T47D (cell line): ENCODE results near the gene EFNA2.
A peak's percentile ranks its signal among the peaks of the same experiment; 100 is the strongest.
"Not testable (repeated sequence)": the region's sequence is repeated elsewhere in the genome, so short reads cannot be mapped to it uniquely, and the experiment has no call there.

Experiments
- DNase-seq, 2 experiments: peaks; one replicate each; pipeline versions ENCODE4 v3.0.0 to v3.0.0-alpha.2; 2011 to 2012; ENCODE audit warnings: low read depth in 1 of 2, low spot score in 1 of 2
- JUND ChIP-seq: IDR thresholded peaks from 2 replicates; pipeline ENCODE4 v1.6.1; 2012; ENCODE audit warnings: low read depth
- in situ Hi-C: cut with HindIII; loops from 2 replicates; pipeline ENCODE4 v1.10.0; 2016; ENCODE audit warnings: low sequenced_read_pairs, low pct_unique_long_range_greater_than_20kb

Gene EFNA2

DNA sequence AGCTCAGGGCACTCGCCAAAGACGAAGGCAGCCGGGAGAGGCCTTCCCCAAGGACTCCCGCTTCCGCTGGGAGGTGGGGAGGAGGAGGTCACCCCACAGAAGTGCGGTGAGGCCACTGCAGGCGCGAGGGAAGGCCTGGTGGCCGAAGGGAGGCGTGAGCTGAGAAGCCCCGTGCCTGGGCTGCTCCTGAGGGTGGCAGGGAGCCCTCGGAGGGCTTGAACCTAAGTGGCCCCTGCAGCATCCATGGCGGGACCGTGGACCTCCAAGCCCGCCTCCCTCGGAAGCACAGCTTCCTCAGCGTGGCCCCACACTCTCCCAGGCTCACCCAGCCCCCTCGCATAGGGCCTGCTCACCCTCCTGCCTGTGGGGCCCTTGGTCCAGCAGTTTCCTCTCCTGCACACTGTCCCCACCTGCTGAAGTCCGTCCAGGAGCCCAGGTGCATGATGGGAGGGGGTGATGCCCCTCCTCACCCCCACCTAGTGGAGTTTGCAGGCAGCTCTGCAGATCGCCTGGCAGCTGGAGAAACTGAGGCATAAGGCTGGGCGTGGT, 25.9 kb downstream of the EFNA2 start:
- DNase-seq: peak in 1 of 2 experiments; percentile 25
- in situ Hi-C loops: no loop called here
- TF ChIP-seq JUND: no peak

DNA sequence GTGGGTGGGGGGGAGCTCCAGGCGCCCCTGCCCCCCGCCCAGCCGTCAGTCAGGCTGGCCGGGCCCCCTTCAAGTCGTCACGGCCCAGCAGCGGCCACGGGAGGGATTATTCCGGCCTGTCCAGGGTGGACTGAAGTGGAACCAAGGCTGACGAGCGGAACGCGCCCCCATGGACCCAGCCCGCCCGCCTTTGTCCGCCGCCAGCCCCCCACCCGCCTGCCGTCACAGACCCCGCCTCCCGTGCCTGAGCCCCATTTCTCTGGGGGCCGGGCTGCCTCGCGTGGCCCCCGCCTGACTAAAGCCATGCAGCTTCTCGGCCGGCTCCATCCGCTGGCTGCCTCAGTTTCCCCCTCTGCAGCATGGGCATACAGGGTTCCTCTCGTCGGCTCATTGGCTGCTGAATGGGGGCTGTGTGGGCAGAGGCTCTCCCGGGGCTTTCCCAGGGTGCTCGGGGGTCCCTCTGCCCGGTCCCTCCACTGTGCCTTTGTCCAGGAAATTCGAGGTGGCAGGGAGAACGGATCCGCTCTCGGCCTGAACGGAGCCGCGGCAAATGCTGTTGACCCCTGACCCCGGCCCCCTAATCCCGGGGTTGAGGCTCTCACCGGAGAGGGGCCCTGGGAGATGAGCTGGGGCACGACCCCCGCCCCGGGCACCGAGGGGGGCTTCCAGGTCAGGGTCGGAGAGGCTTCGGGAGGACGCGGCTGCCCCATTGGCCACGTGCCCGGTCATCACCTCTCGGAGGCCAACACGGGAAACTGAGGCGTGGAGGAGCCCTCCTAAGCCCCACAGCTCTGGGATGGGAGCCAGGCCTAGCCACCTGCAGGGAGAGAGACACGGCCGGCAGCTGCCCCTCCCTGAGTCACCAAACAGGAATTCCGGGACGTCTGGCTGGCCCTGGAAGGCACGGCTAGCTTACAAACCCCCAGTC, 27.4 kb downstream of the EFNA2 start:
- DNase-seq: peak; percentile 68 to 85
- TF ChIP-seq JUND: no peak
- in situ Hi-C loops: no loop called here

- TF ChIP-seq JUND: no peak
- no peak for DNase-seq
- in situ Hi-C loops: no loop called here
Observed at GRCh38 chr19:1313695-1314613, 28.3 kb downstream of the EFNA2 start.

GRCh38 chr19:1315470-1316166, 29.9 kb downstream of the EFNA2 start:
- DNase-seq: peak; percentile 73 to 83
- no peak for TF ChIP-seq JUND
- in situ Hi-C loops: no loop called here

DNA sequence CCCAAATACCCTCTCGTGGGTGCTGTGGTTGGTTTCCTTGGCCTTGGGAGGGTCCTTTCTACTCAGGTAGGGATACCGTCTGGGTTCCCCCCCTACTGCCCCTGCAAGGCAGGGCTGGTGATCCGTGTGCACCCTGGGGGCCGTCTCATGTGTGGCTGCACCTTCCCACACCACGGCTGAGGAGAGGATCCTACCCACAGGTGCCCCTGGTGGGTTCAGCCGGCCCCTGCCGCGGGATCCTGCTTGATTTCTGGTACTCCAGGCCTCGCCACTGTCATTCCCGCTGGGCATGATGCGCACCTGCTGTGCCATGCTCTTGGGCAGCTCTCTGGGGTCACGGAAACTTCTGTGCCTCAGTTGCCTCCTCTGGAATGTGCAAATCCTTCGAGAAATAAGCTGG, 30.8 kb downstream of the EFNA2 start:
- TF ChIP-seq JUND: no peak
- no peak for DNase-seq
- in situ Hi-C loops: no loop called here

GRCh38 chr19:1317274-1318003, 31.8 kb downstream of the EFNA2 start:
- TF ChIP-seq JUND: no peak
- in situ Hi-C loops: no loop called here

DNA sequence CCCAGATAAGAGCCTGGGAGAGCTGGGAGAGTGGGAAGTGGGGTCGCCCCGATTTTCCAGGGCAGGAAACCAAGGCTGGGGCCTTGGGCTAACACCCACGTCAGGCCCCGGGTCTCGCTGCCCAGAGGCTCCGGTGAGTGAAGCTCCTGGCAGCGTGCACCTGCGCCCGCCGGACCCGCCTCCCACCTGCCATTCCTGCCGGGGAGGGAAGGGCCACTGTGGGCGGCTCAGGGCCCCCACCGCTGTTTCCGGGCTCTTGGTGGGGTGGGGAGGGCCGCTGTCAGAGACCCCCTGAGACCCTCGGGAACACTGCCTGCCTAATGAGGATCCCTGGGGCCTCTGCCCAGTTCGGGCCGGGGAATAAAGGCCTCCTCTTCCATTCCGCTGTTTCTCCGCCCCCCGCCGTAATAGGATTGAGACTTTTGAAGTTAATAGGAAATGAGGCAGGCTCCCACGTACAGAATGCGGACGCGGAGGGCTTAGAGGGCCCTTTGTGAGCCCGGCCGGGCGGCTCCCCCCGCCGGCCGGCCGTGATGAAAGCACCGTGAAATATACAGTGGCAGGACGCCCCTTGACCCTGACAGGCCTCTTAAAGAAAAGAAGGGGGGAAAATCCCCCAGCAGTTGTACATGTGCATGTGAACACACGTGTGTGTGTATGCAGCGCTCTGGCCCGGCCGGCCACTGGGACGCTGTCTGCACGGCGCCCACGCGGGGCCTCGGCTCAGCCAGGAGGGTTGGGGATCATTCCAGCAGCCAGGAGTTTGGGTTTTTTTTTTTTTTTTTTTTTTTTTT, 33.2 kb downstream of the EFNA2 start:
- in situ Hi-C loops: no loop called here
- no peak for DNase-seq
- TF ChIP-seq JUND: no peak

More at GRCh38 chr19:1317274-1318003, 31.8 kb downstream of the EFNA2 start:
- no peak for DNase-seq

DNA sequence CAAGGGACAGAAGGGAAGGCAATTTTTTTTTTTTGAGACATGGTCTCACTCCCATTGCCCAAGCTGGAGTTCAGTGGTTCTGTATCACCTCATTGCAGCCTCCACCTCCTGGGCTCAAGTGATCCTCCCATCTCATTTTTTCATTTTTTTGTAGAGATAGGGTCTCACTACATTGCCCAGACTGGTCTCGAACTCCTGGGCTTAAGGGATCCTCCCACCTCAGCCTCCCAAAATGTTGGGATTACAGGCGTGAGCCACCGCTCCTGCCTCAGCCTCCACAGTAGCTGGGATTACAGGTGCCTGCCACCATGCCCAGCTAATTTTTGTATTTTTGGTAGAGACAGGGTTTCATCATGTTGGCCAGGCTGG, 34.6 kb downstream of the EFNA2 start:
- DNase-seq, in situ Hi-C loops: not testable (repeated sequence)

GRCh38 chr19:1321539-1321938, 35.9 kb downstream of the EFNA2 start:
- in situ Hi-C loops: no loop called here
- no peak for TF ChIP-seq JUND
- no peak for DNase-seq

DNA sequence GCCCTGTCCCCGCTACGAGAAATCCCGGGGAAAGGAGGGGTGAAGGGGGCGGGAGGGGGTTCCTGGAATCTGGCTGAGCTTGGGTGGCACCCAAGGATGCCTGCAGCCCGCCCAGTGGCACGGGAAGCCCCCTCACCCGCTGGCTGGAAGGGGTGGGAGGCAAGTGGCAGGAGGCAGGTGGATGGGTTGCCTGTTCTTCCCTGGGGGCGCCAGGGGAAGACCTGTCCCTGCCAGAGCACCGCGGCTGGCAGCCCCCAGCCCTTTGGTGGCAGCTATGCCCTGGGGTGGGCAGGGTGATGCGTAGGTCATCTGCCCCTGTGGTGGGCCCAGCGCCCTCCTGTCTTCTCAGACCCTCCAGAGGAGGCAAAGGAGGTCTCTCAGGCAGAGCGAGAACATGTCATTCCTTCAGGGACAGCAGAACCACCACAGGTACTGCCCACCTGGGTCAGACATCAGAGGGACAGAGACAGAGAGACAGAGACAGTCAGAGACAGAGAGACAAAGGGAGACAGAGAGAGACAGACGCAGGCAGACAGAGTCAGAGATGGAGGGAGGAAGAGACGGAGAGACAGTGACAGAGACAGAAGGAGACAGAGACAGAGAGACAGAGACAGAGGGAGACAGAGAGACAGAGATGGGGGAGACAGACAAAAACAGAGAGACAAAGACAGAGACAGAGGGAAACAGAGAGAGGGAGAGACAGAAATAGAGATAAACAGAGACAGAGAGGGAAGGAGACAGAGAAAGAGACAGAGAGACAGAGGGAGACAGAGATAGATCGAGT, 36.7 kb downstream of the EFNA2 start:
- no peak for DNase-seq
- no peak for TF ChIP-seq JUND
- in situ Hi-C loops: no loop called here
